GM18502 (cell line): ENCODE results near the gene TEX30.

Source experiments
- ATAC-seq: cut with Tn5 transposase; IDR thresholded peaks from one replicate; pipeline ENCODE4 v1.9.1; 2021; ENCODE audit warnings: mild to moderate bottlenecking; ENCODE audit not compliant: unreplicated experiment, poor library complexity

The TEX30 gene

DNA sequence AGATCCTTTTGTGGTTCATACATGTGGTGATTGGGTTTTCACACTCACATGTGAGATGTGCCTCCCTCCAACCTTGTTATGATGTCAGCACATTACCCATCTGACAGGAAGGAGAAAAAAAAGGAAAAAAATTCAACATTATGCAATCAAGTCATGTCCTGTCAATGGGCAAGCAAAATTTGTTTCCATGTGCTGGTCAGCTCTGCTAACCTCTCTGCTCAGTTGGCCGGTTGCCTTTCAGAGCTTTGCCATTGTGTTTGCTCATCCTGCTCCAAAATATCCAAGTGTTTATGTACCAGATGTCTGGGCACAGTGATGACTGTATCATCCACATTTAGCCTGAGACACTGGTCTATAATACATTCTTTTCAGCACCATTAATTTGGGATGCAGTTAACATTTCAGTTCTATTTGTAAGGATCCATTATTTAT lies 51.8 kb downstream of the TEX30 start:
- no peak for ATAC-seq

DNA sequence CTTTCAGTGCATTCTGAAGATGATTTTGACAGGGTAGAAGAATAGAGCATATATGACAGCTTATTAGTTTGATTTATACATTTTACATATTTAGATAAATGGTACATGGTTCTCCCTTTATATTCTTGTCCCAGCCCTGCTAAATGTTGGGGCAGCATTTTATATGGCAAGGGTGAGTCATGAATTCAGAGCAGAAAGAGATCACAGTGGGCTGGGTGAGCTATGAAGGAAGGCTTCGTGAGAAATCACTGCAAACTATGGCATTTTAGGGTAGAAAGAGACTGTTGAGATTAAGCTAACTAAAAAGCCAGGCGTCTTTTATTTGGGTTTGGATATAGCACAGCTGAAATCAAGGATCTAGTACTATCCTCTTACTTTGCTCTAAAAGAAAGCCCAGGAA lies 54.8 kb downstream of the TEX30 start:
- no peak for ATAC-seq
